HEK293 (cell line): ENCODE measurements around the gene KIF25.

ENCODE experiments used
- CTCF ChIP-seq: fragments of 450-650 bp; formaldehyde crosslinking; IDR thresholded peaks from 2 replicates; pipeline ENCODE4 v1.5.1; 2016; ENCODE audit warnings: missing biosample characterization, missing genetic modification characterization
- ZNF366 ChIP-seq: fragments of 450-650 bp; formaldehyde crosslinking; conservative IDR thresholded peaks from 2 replicates; pipeline ENCODE4 v1.5.1; 2016; ENCODE audit warnings: missing biosample characterization, missing genetic modification characterization

- no peak for TF ChIP-seq CTCF (tag by site-specific recombination)
- no peak for TF ChIP-seq ZNF366 (tag by site-specific recombination)
Observed at GRCh38 chr6:168049277-168049676, 51.8 kb downstream of the KIF25 start.
